H1 (cell line): ENCODE data around the gene CFAP54. TPM values are rescaled to one million over a fixed set of nuclear protein-coding genes. Genes with fewer than 3 reads are reported as not detected.

ENCODE experiments used
- CTCF ChIA-PET: fragments of 300-600 bp; sonication (Branson Sonifier 250); formaldehyde crosslinking; loops from one replicate; lab custom pipeline; 2021; ENCODE audit not compliant: partially characterized antibody; lab: Charles Lee
- POLR2A ChIA-PET: fragments of 300-600 bp; sonication (Branson Sonifier 250); formaldehyde crosslinking; loops from one replicate; lab custom pipeline; 2021; ENCODE audit warnings: inconsistent platforms; ENCODE audit not compliant: partially characterized antibody; lab: Charles Lee
- DNase-seq, 2 experiments: peaks; one replicate each; pipeline versions ENCODE4 v3.0.0 to v3.0.0-alpha.2; 2010 to 2022; ENCODE audit warnings: low spot score in 2 of 2, low read depth in 1 of 2, mixed read lengths in 1 of 2
- FAIRE-seq: peaks from 2 replicates; lab custom pipeline; 2011; peaks lifted over from hg19 to GRCh38; lab: Jason Lieb, UNC
- H2AFZ ChIP-seq: 2 replicates; pipeline ENCODE4 v1.8.1; 2012; ENCODE audit warnings: low read length, inconsistent platforms
- H2AK5ac ChIP-seq: 2 replicates; pipeline ENCODE4 v1.6.1; 2013; ENCODE audit warnings: low read depth, low read length
- H2BK120ac ChIP-seq: replicated peaks from 2 replicates; pipeline ENCODE3; 2013; ENCODE audit warnings: low read depth, low read length, inconsistent platforms
- H2BK12ac ChIP-seq: 2 replicates; pipeline ENCODE4 v1.6.1; 2013; ENCODE audit warnings: low read depth, low read length
- H2BK15ac ChIP-seq: 2 replicates; pipeline ENCODE4 v1.6.1; 2013; ENCODE audit warnings: low read length
- H2BK20ac ChIP-seq: 2 replicates; pipeline ENCODE4 v1.6.1; 2013; ENCODE audit warnings: low read length
- H2BK5ac ChIP-seq: 2 replicates; pipeline ENCODE4 v1.6.1; 2013; ENCODE audit warnings: low read depth, low read length
- H3K14ac ChIP-seq: 2 replicates; pipeline ENCODE4 v1.6.1; 2013; ENCODE audit warnings: inconsistent platforms; ENCODE audit not compliant: insufficient read length
- H3K18ac ChIP-seq: 2 replicates; pipeline ENCODE4 v1.6.1; 2013; ENCODE audit warnings: low read length; ENCODE audit errors: extremely low read depth
- H3K23ac ChIP-seq: 2 replicates; pipeline ENCODE4 v1.6.1; 2013; ENCODE audit warnings: inconsistent platforms; ENCODE audit not compliant: insufficient read length
- H3K23me2 ChIP-seq: 2 replicates; pipeline ENCODE4 v1.6.1; 2013; ENCODE audit warnings: low read depth, low read length
- H3K27ac ChIP-seq: 2 replicates; pipeline ENCODE4 v1.6.1; 2011; ENCODE audit warnings: low read depth, low read length, inconsistent platforms
- H3K27me3 ChIP-seq, 4 experiments: replicated peaks in 1 of 4; 1 replicate in 1 of 4; 2 replicates in 3 of 4; pipeline versions ENCODE4 v1.6.1 to v1.8.1; 2011 to 2013; ENCODE audit warnings: low read length in 3 of 4, mild to moderate bottlenecking in 3 of 4, inconsistent platforms in 2 of 4, mixed read lengths in 2 of 4, moderate library complexity in 1 of 4; ENCODE audit not compliant: control insufficient read depth in 3 of 4, insufficient read depth in 3 of 4; ENCODE audit errors: extremely low read depth in 1 of 4
- H3K36me3 ChIP-seq, 4 experiments: 2 replicates each; pipeline versions ENCODE4 v1.6.1 to v1.8.1; 2011 to 2013; ENCODE audit warnings: mild to moderate bottlenecking in 4 of 4, low read length in 3 of 4, moderate library complexity in 2 of 4, control low read depth in 1 of 4, inconsistent platforms in 1 of 4; ENCODE audit not compliant: insufficient read depth in 4 of 4, control insufficient read depth in 2 of 4
- H3K4ac ChIP-seq: replicated peaks from 2 replicates; pipeline ENCODE3; 2013; ENCODE audit warnings: low read length, low read depth, mixed read lengths, inconsistent platforms; ENCODE audit not compliant: insufficient read length
- H3K4me1 ChIP-seq, 4 experiments: replicated peaks in 1 of 4; 1 replicate in 1 of 4; 2 replicates in 3 of 4; pipeline versions ENCODE4 v1.6.1 to v1.8.1; 2011 to 2013; ENCODE audit warnings: low read length in 3 of 4, inconsistent platforms in 2 of 4, mixed read lengths in 1 of 4; ENCODE audit not compliant: insufficient read depth in 4 of 4, control insufficient read depth in 3 of 4
- H3K4me2 ChIP-seq, 2 experiments: 2 replicates each; pipeline versions ENCODE4 v1.6.1 to v1.8.1; 2011 to 2013; ENCODE audit warnings: low read depth in 2 of 2, low read length in 2 of 2, control low read depth in 1 of 2, inconsistent platforms in 1 of 2, mild to moderate bottlenecking in 1 of 2; ENCODE audit not compliant: insufficient read depth in 1 of 2
- H3K4me3 ChIP-seq, 4 experiments: fragments of 200-600, 300-600 bp in 1 of 4; sonication (generic), shearing (Covaris generic), sonication (Bioruptor Twin) in 1 of 4; 2 replicates each; pipeline versions ENCODE4 v1.5.1 to v1.8.1; 2011 to 2016; ENCODE audit warnings: low read length in 4 of 4, low read depth in 3 of 4, control low read depth in 2 of 4, inconsistent platforms in 2 of 4, mild to moderate bottlenecking in 2 of 4, mixed read lengths in 1 of 4, moderate library complexity in 1 of 4; ENCODE audit not compliant: insufficient read depth in 2 of 4; ENCODE audit errors: extremely low read depth in 1 of 4
- H3K56ac ChIP-seq: replicated peaks from 2 replicates; pipeline ENCODE3; 2013; ENCODE audit warnings: low read depth, mild to moderate bottlenecking, mixed read lengths, low read length, inconsistent platforms; ENCODE audit not compliant: insufficient read length
- H3K79me1 ChIP-seq: 2 replicates; pipeline ENCODE4 v1.6.1; 2013; ENCODE audit warnings: low read depth, low read length, control low read depth
- H3K79me2 ChIP-seq, 2 experiments: 2 replicates each; pipeline versions ENCODE4 v1.6.1 to v1.8.1; 2012 to 2013; ENCODE audit warnings: low read length in 2 of 2, mild to moderate bottlenecking in 2 of 2, inconsistent platforms in 1 of 2; ENCODE audit not compliant: insufficient read depth in 2 of 2, control insufficient read depth in 1 of 2
- H3K9ac ChIP-seq, 4 experiments: replicated peaks in 1 of 4; 1 replicate in 1 of 4; 2 replicates in 3 of 4; pipeline versions ENCODE4 v1.6.1 to v1.8.1; 2011 to 2013; ENCODE audit warnings: low read depth in 3 of 4, low read length in 3 of 4, control low read depth in 2 of 4, mild to moderate bottlenecking in 2 of 4, moderate library complexity in 2 of 4, inconsistent platforms in 1 of 4; ENCODE audit errors: extremely low read depth in 1 of 4
- H3K9me3 ChIP-seq, 2 experiments: 2 replicates each; pipeline versions ENCODE4 v1.6.1 to v1.8.1; 2012 to 2013; ENCODE audit warnings: mild to moderate bottlenecking in 2 of 2, moderate library complexity in 2 of 2, control low read depth in 1 of 2, inconsistent platforms in 1 of 2, low read depth in 1 of 2, low read length in 1 of 2, mixed read lengths in 1 of 2; ENCODE audit not compliant: insufficient read depth in 2 of 2
- H4K20me1 ChIP-seq, 2 experiments: replicated peaks in 1 of 2; 2 replicates each; pipeline versions ENCODE3 to v1.8.1; 2011 to 2013; ENCODE audit warnings: inconsistent platforms in 2 of 2, low read length in 2 of 2, mild to moderate bottlenecking in 1 of 2; ENCODE audit not compliant: insufficient read depth in 2 of 2, control insufficient read depth in 1 of 2
- H4K5ac ChIP-seq: 2 replicates; pipeline ENCODE4 v1.6.1; 2013; ENCODE audit warnings: low read length, low read depth, mixed read lengths, inconsistent platforms; ENCODE audit not compliant: insufficient read length
- H4K8ac ChIP-seq: 2 replicates; pipeline ENCODE4 v1.8.0; 2013; ENCODE audit warnings: mild to moderate bottlenecking, moderate library complexity, low read length, inconsistent platforms; ENCODE audit not compliant: insufficient read depth; ENCODE audit errors: extremely low read depth
- H4K91ac ChIP-seq: replicated peaks from 2 replicates; pipeline ENCODE3; 2013; ENCODE audit warnings: low read length, mixed read lengths, inconsistent platforms; ENCODE audit not compliant: insufficient read length
- ASH2L ChIP-seq: fragments of 200-600, 300-600 bp; sonication (generic); IDR thresholded peaks from one replicate; pipeline ENCODE4 v1.7.1; 2017; ENCODE audit warnings: low read length
- CBX5 ChIP-seq: fragments of 300-800, 300-1000 bp; sonication (generic); IDR thresholded peaks from 2 replicates; pipeline ENCODE4 v1.7.1; 2016; ENCODE audit warnings: antibody characterized with exemption, low read length, low read depth
- CTBP2 ChIP-seq: IDR thresholded peaks from 2 replicates; pipeline ENCODE4 v1.7.0; 2011; ENCODE audit warnings: borderline replicate concordance, mild to moderate bottlenecking, moderate library complexity, mixed read lengths, low read length; ENCODE audit not compliant: insufficient read depth, insufficient read length
- EP300 ChIP-seq, 2 experiments: IDR thresholded peaks; 1 replicate in 1 of 2; 2 replicates in 1 of 2; pipeline ENCODE4 v1.6.1; 2011 to 2012; ENCODE audit warnings: low read depth in 2 of 2, low read length in 2 of 2, mild to moderate bottlenecking in 2 of 2, borderline replicate concordance in 1 of 2, inconsistent platforms in 1 of 2, moderate library complexity in 1 of 2
- GTF2F1 ChIP-seq: IDR thresholded peaks from 2 replicates; pipeline ENCODE4 v1.6.1; 2012; ENCODE audit warnings: low read depth, low read length, improper control_type of control experiment, borderline replicate concordance
- KDM4A ChIP-seq: IDR thresholded peaks from one replicate; pipeline ENCODE4 v1.7.1; 2012; ENCODE audit warnings: low read depth, mild to moderate bottlenecking, moderate library complexity, low read length, inconsistent platforms; ENCODE audit not compliant: severe bottlenecking
- RAD21 ChIP-seq, 2 experiments: IDR thresholded peaks in 1 of 2; conservative IDR thresholded peaks in 1 of 2; 2 replicates each; pipeline ENCODE4 v1.6.1; 2011; ENCODE audit warnings: low read depth in 2 of 2, low read length in 2 of 2, improper control_type of control experiment in 1 of 2, inconsistent platforms in 1 of 2, mild to moderate bottlenecking in 1 of 2, moderate library complexity in 1 of 2
- SAP30 ChIP-seq: fragments of 300-600 bp; sonication (generic); IDR thresholded peaks from 2 replicates; pipeline ENCODE4 v1.7.1; 2012; ENCODE audit warnings: low read length, moderate library complexity, mild to moderate bottlenecking, inconsistent platforms; ENCODE audit not compliant: insufficient read depth, insufficient replicate concordance
- SP4 ChIP-seq: IDR thresholded peaks from 2 replicates; pipeline ENCODE4 v1.6.1; 2012; ENCODE audit warnings: low read length, inconsistent platforms
- SRF ChIP-seq: IDR thresholded peaks from 2 replicates; pipeline ENCODE4 v1.6.1; 2011; ENCODE audit warnings: mild to moderate bottlenecking, low read depth, low read length, moderate library complexity
- TAF7 ChIP-seq: optimal IDR thresholded peaks from 2 replicates; pipeline ENCODE3; 2011; ENCODE audit warnings: low read depth, mild to moderate bottlenecking, inconsistent platforms, low read length, moderate library complexity, borderline replicate concordance
- TCF12 ChIP-seq: IDR thresholded peaks from 2 replicates; pipeline ENCODE4 v1.6.1; 2011; ENCODE audit warnings: low read depth, mild to moderate bottlenecking, low read length
- YY1 ChIP-seq: IDR thresholded peaks from 2 replicates; pipeline ENCODE4 v1.6.1; 2011; ENCODE audit warnings: low read depth, mild to moderate bottlenecking, low read length
- WGBS, 2 experiments: shearing (Covaris generic) in 1 of 2; methylation state at CpG; one replicate each; pipeline versions ENCODE4 v1.1.6 to v1.1.7; 2013 to 2015; ENCODE audit warnings: low lambda C conversion rate in 2 of 2, mixed read lengths in 2 of 2, inconsistent platforms in 1 of 2, low coverage in 1 of 2, missing lambda C conversion rate in 1 of 2; ENCODE audit not compliant: insufficient replicate concordance in 2 of 2, insufficient coverage in 1 of 2, insufficient read length in 1 of 2; ENCODE audit errors: extremely low coverage in 1 of 2, missing lambda C conversion rate in 1 of 2; 5-methylcytosine and 5-hydroxymethylcytosine counted together
- polyA plus RNA-seq, 7 experiments: library from polyadenylated mRNA; depleted of rRNA in 3 of 7; stranded (reverse) in 5 of 7; unstranded in 2 of 7; fragments of >200 nt in 5 of 7; fragments of 200-250 nt in 2 of 7; gene quantifications; 1 replicate in 5 of 7; 2 replicates in 1 of 7; 4 replicates in 1 of 7; pipeline versions ENCODE4 v1.2.1 to v1.2.3, GENCODE V29; 2011 to 2013; ENCODE audit warnings: missing spikeins in 2 of 7, mixed read lengths in 2 of 7
- total RNA-seq: library from RNA; stranded (reverse); fragmentation: NEBNext Ultra II Directional; extraction: Animal tissue kit (Norgen Biotek cat#: 25700); gene quantifications from 2 replicates; pipeline ENCODE4 v1.2.1, GENCODE V29; 2021

Gene CFAP54
- total and polyA plus RNA-seq, 2 of the 8 experiments (the other 6 are each of a cell fraction or from before 2014, with no cell fraction given), result 0.17 to 0.33 TPM

GRCh38 chr12:96605684-96606083 is 116.3 kb downstream of the CFAP54 start:
- ChIA-PET POLR2A (no interaction called here), CTCF (interaction anchor here (1.5 kb wide), 1 partner anchor 20 kb away, joined by 3 read pairs; no protein-coding TSS in a partner anchor)
- Histone ChIP-seq H3K18ac (no peak overlapping the region), H4K5ac (no peak overlapping the region), H2BK15ac (no peak overlapping the region), H3K36me3 (no peaks in the 10 kb centered on the region), H3K79me2 (no peaks in the 10 kb centered on the region), H2AK5ac (no peak overlapping the region), H3K14ac (no peak overlapping the region), H3K23ac (no peak overlapping the region), H4K8ac (no peak overlapping the region), H3K79me1 (no peaks in the 10 kb centered on the region), H3K4ac (no peak overlapping the region), H3K9ac (no peak overlapping the region), H2BK5ac (no peak overlapping the region), H3K9me3 (peaks cover 10 to 13% of the 10 kb centered on the region in 2 experiments), H2AFZ (no peak overlapping the region), H3K4me2 (no peak overlapping the region), H2BK120ac (no peak overlapping the region), H3K4me1 (no peaks in the 10 kb centered on the region), H3K56ac (no peak overlapping the region), H4K91ac (no peak overlapping the region), H3K27ac (no peak overlapping the region), H3K23me2 (no peaks in the 10 kb centered on the region), H2BK20ac (no peak overlapping the region), H4K20me1 (no peaks in the 10 kb centered on the region), H3K27me3 (no peaks in the 10 kb centered on the region), H3K4me3 (no peak overlapping the region), H2BK12ac (no peak overlapping the region)
- 93% methylated on average over 2 of the region's 2 CpGs; no CpG with 5 or more reads in 1 of the 2 experiments for WGBS, 2 experiments
- FAIRE-seq (no peak), DNase-seq (no peak)
- TF ChIP-seq TAF7 (no peak), SRF (no peak), TCF12 (no peak), SAP30 (no peak), SP4 (no peak), YY1 (no peak), CBX5 (no peak), GTF2F1 (no peak), ASH2L (no peak), EP300 (IDR thresholded peaks at IDR 0.05; ENCODE audit: borderline replicate concordance in 1 of 2, low read depth in 2 of 2, low read length in 2 of 2) (no peak), KDM4A (no peak), CTBP2 (no peak), RAD21 (IDR thresholded peaks at IDR 0.05 in 1 of 2, conservative IDR thresholded peaks at IDR 0.05 in 1 of 2; ENCODE audit: low read depth in 2 of 2, low read length in 2 of 2) (no peak)
